ENCODE data around the gene CCL14.
"Not testable (repeated sequence)": the region's sequence is repeated elsewhere in the genome, so short reads cannot be mapped to it uniquely, and the experiment has no call there.

Gene CCL14

DNA sequence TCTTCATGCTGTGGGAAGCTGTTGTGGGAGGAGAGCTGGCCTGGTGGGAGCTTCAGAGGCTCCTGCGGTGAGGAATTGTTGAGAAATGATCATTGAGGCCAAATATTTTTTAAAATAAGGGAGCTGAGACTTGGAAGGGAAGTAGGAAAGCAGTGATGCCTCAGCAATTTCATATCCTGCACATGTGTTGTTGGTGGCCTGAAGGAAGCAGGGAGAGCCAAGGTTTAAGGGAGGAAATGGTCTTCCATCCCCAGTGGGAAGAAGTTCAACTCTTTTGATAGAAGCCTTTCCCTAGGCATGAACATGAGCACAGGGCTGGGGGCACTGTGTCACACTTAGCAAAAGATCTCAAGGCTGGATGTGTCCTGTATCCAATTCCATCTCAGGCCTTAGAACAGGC is at the start of gene CCL14:
TSS of gene CCL14 (minus strand) at position 87 of the 400 bp plus-strand sequence. CDS start at position 7, 80 bp downstream.
- DNase-seq (ENCODE audit: low read depth in 2 of 2), result no peak

DNA sequence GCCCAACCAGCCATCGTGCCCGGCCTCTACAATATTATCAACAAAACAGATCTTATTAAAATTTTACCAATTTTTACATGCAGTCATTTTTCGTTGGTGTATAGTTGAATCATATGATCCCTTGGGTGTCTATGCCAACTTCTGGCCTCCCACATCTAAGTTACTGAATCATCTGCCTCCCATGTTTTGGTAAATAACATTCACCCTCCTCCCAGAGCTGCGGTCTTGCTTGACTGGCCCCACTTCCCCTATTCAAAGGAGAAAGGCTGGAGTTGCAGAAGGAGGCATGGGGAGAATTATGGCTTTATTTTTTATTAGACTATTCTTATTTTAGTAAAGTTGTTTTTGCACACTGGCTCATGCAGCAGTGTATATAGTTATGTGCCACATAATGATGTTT is 49.7 kb upstream of the CCL14 start:
- no peak for DNase-seq (ENCODE audit: low read depth in 2 of 2)

DNA sequence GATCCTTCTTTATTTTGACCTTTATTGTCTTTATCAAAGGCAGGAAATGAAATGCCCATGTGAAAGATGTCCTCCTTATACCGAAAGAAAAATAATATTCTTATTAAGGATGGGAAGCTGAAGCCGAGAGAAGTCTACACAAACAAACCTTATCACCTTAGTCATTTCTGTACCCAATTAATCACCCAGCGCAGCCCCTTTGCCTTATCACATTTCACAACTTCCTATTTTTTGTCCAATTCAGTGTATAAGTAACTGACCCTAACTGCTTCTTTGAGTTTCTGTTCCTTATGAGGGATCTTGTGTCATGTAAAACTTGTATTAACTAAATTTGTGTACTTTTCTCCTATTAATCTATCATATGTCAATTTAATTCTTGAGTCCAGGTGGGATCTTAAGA is 47.6 kb upstream of the CCL14 start:
- no peak for DNase-seq (ENCODE audit: low read depth in 2 of 2)

DNA sequence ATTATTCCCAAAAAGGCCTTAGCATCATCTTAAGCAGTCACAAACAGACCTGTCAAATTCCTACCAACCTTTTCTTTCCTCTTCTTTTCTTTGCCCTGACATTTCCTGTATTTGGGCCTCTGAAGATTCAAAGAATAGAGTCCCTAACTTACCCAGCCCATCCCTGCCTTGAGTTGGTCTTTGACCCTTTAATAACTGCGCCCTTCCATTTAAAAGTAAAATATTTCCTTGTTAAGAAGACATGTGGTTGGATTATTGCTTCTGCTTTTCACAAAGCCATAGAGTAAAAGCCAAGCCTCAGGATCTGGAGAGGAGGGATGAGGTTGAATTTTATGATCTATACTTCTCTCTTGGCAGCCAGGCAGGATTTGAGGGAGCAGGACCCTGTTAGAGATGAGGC is 44.4 kb upstream of the CCL14 start:
- no peak for DNase-seq (ENCODE audit: low read depth in 2 of 2)

DNA sequence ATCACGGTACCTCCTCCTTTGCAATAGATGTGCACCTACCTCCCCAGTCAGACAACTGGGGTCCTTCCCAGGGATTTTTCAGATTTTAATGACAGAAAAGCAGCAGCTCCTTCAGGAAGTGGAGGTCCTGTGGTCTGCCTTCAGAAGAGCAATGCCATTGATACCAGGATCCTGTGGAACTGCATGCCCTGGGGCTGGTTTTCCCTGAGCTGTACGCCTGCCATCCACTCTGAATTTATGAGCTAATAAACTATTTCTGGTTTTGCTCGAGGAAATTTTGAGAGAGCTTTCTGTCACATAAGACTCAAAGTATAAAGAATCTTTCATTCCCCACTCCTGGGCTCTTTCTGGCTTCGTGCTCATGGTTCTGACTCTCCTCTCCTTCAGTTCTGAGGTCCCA is 41.2 kb upstream of the CCL14 start:
- DNase-seq (ENCODE audit: low read depth in 2 of 2), result no peak

GRCh38 chr17:36024106-36024869 is 37.8 kb upstream of the CCL14 start:
- DNase-seq (ENCODE audit: low read depth in 2 of 2), result no peak

DNA sequence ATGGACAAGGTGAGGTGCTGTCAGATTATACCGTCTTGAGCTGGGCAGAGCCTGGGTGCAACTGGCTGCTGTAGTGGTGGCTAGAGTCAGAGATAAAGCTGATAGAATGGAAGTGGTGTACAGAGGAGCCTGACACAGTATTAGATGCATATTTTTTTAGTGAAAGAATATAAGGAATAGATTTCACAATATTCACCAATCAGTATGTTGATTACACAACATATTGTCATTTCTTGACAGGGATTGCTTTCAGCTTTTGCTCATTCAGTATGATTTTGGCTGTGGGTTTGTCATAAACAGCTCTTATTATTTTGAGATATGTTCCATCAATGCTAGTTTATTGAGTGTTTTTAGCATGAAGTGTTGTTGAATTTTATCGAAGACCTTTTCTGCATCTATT is 32.9 kb upstream of the CCL14 start:
- DNase-seq (ENCODE audit: low read depth in 2 of 2), result no peak

- no peak for DNase-seq (ENCODE audit: low read depth in 2 of 2)
Observed at GRCh38 chr17:36017799-36018198, 31.3 kb upstream of the CCL14 start, which contains the start of gene CCL23. TSS of gene CCL23 (minus strand) at chr17:36017972. CDS start at chr17:36017897, 75 bp downstream.

DNA sequence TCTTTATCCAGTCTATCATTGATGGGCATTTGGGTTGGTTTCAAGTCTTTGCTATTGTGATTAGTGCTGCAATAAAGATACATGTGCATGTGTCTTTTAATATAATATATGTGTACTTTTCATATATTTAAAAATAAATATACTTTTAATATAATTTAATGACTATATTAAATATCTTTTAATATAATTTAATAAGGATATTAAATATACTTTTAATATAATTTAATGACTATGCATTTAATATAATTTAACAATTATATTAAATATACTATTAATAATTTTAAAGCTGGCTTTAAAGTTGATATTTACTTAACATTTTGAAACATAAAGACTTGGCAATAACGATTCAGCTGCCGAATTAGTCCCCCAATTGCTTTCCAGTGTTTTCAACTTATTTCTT is 30.0 kb upstream of the CCL14 start:
- DNase-seq (ENCODE audit: low read depth in 2 of 2), result no peak

DNA sequence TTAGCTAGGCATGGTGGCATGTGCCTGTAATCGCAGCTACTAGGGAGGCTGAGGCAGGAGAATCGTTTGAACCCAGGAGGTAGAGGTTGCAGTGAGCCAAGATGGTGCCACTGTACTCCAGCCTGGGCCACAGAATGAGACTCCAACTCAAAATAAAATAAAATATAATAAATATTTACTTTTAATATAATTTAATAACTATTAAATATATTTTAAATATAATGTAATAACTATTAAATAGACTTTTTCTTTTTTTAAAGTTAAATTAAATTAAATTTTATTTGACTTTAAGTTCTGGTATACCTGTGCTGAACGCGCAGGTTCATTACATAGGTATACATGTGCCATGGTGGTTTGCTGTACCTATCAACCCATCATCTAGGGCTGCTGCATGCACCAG is 29.4 kb upstream of the CCL14 start:
- DNase-seq (ENCODE audit: low read depth in 2 of 2), result not testable (repeated sequence)

GRCh38 chr17:36014946-36015345 is 28.4 kb upstream of the CCL14 start:
- DNase-seq (ENCODE audit: low read depth in 2 of 2), result no peak

GRCh38 chr17:36011201-36011600 is 24.7 kb upstream of the CCL14 start:
- no peak for DNase-seq (ENCODE audit: low read depth in 2 of 2)

DNA sequence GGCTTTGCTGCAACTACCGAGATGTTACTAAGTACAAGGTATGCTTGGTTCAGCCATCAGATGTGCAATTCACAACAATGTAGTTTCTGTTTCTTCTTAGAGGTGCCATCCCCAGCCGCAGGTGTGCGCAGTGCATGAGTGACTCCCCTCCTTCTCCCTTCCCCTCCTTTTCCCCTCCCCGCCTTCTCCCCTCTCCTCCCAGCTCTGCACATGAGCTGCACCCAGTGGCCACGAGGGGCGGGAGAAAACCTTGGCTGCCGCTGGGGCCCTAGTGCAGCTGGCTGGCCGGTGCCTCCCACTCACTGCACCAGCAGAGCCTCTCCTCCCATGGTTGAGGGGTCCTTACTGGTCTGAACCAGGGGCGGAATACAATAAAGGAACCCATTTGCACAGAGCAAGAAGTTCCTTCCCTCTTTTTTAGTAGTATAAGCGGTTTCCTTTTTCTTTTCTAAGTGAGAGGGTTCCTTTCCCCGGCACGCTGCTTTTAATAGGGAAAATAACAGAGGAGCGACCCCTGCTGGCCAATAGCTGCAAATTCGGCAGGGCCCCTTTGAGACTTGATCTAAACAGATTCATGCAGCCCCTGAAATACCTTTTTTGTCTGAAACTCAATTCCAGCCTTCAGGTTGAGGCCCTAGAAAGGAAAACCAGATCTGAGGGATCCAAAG is 22.6 kb upstream of the CCL14 start:
- DNase-seq (ENCODE audit: low read depth in 2 of 2), result no peak

GRCh38 chr17:36004594-36005108 is 18.1 kb upstream of the CCL14 start:
- DNase-seq (ENCODE audit: low read depth in 2 of 2), result no peak

GRCh38 chr17:36002631-36003030 is 16.1 kb upstream of the CCL14 start:
- DNase-seq (ENCODE audit: low read depth in 2 of 2), result no peak

- DNase-seq (ENCODE audit: low read depth in 2 of 2), result no peak
Observed at GRCh38 chr17:36001862-36002603, 15.5 kb upstream of the CCL14 start.

DNA sequence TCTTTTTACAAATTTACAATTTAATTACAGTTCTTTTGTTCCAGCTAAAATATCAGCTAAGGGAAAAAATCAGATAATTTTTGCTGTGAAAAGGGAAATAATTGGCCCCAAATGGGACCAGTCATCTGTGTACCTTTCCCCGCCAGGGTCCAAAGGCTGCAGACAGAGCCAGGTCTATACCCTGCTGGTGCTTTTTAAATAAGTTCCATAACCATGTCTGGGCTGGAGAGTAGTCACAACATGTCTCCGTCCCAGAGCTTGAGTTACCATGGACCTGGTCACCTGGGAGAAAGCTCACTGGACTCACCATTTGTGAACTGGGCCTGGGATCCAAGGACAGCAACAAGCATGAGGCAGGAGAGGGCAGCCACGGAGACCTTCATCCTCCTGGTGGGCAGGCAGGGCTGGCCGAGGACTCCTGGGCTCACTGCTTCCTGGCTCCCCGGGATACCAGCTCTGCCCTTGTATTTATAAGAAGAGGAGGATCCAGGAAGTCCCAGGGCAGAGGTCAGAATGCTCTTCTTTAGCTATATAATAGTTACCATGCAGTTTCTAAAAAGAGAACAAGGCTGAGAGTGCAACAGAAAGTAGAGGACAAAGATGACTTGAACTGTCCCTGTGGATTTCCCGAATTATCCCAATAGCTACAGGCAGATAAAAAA is 14.7 kb upstream of the CCL14 start, which contains the start of gene CCL15:
TSS of gene CCL15 (minus strand) at position 444 of the 662 bp plus-strand sequence. CDS start at position 383, 61 bp downstream.
- no peak for DNase-seq (ENCODE audit: low read depth in 2 of 2)

DNA sequence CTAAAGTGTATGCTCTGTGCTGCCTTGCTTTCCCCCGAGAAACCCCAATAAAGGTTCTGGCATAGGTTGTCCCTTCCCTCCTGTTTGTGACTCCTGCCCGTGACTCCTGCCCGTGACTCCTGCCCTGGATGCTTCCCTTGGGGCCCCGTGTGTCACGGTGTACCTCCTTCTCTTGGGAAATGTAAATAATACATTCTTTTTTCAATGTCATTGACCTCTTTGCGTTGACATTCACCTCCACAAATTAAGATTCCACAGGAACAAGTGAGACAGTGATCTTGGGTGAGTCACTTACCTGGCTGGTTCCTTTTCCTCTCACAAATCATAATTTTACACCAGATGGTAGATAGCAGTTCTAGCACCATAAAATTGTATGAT is 14.2 kb upstream of the CCL14 start:
- no peak for DNase-seq (ENCODE audit: low read depth in 2 of 2)

DNA sequence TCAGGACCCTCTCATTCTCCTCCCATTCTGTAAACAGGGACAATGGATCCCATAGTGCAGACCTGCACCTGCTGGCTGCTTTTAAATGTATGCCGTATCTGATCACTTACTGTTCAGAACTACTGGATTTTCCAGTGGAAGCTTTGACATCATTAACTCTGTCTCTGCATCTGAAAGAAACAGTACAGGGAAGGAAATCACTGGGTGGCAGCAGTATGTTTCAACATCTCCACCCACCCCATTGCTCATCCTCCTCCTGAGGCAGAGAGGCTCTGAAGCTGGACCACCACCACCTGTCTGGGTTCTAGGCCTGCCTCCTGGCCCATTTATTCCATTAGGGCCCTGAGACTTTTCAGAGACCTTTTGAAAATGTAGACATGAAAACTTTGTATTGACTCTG is 12.2 kb upstream of the CCL14 start:
- DNase-seq (ENCODE audit: low read depth in 2 of 2), result no peak

DNA sequence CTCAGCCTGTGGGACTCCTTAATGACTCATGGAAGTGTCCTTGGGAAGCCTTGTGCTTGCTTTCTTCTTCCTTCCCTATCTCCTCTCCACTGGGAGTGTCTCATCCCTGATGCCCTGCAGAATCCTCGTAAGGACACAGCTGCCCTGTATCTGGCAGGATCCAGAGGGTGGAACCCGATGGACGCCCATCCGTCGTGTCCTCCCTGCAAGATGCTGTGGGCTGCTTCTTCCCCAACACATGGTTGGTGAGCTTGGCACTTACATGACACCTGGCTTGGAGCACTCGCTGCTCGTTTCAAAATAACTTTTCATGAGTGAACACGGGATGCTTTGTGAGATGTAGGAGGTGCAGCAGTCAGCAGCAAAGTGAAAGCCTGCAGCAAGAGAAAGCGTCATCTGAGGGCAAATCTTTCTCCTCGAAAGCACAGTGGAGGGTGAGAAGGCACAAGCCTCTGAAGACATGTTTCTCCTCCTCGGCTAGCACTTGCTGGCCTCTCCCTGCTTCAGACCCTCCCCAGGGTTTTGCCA is 11.6 kb upstream of the CCL14 start:
- no peak for DNase-seq (ENCODE audit: low read depth in 2 of 2)

DNA sequence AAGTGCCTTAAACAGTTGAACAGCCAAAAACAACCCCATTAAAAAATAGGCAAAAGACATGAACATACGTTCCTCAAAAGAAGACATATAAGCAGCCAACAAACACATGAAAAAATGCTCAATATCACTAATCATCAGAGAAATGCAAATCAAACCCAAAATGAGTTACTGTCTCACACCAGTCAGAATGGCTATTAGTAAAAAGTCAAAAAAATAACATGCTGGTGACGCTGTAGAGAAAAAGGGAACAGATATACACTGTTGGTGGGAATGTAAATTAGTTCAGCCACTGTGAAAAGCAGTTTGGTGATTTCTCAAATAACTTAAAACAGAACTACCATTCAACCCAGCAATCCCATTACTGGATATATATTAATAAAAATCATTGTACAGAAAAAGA is 8.8 kb upstream of the CCL14 start:
- DNase-seq (ENCODE audit: low read depth in 2 of 2), result not testable (repeated sequence)

GRCh38 chr17:35991075-35991474 is 4.5 kb upstream of the CCL14 start:
- no peak for DNase-seq (ENCODE audit: low read depth in 2 of 2)
